ENCODE data around the gene FAF1. TPM values are rescaled to one million over a fixed set of nuclear protein-coding genes. Genes with fewer than 3 reads are reported as not detected.

Gene FAF1
- total RNA-seq (2022; extraction: Qiagen RNA extraction; ENCODE audit: low read depth) = 33.7 to 42.1 TPM (median 34.7 TPM) in 5 replicates

GRCh38 chr1:50959913-50960844 is at the start of gene FAF1:
TSS of gene FAF1 (minus strand) at chr1:50960267. CDS start at chr1:50959811, 456 bp downstream.

DNA sequence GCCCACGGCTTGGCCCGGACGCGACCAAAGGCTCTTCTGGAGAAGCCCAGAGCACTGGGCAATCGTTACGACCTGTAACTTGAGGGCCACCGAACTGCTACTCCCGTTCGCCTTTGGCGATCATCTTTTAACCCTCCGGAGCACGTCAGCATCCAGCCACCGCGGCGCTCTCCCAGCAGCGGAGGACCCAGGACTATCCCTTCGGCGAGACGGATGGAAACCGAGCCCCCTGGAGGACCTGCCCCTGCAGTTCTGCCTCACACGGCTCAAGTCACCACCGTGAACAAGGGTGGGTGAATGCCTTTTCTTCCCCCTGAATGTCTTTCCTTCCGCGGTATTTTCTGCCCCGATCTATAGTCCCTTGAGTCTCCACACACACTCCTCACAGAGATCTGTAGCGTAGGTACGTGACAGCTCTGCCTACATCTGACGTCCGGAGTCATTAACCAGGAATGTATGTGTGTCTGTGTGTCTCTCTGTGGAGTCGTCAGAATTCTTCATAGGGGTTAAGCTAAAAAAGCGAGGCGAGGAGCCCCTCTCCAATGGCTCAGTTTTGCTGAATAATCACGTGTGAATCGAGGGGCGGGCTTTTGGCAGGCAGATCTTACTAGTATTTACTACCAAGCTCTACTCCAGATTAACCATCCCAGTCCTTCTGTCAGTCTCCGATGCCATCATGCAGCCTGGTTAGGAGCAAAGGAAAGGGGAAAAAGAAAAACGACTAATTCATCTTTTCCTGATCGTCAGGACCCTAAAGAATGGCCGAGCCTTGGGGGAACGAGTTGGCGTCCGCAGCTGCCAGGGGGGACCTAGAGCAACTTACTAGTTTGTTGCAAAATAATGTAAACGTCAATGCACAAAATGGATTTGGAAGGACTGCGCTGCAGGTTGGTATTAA is 9.8 kb upstream of the FAF1 start, which contains the start of gene CDKN2C:
Gene CDKN2C, plus strand, starts transcription at position 635 of the 898 bp plus-strand sequence. Its CDS starts 124 bp downstream, at position 759.

DNA sequence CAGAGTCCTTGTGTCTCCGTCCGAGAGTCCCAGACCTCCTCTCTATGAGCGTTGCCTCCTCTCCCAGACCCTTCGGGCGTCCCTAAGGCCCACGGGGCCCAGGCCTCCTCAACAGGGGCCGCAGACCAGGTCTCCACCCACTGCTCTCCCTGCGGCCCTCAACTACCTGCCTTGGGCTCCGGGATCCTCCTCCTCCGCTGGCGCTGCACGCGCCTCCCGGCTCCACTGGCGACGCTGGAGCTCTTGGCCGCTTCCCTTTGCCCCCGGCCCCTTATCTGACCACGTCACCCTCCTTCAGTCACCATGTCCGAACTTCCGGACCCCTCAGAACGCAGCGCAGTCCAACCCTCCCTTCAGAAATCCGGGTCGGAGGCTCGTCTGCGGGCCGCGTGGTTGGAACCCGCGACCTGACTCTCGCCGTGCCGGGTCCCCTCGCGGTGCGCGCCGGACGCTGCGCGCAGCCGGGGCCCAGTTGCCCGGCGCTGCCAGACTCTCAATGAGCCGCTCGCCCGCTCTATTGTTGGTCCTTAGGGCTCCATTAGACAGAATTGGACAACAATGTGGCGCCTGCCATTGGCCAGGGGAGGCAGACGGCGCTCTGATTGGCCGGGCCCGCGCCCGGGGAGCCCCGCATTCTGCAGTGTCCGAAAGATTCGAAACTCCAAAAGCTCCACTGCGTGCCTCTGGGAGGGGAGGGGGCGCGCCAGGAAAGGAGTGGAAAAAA is 537.0 kb downstream of the FAF1 start, which contains the start of gene DMRTA2:
Gene DMRTA2, minus strand, starts transcription at position 498 of the 724 bp plus-strand sequence. CDS start 1,907 bp downstream, outside the sequence.

Other genes starting within 250 kb of the FAF1 start
- 9.3 to 13.1 TPM (median 11.8 TPM) in 5 replicates for gene CDKN2C, start 10.0 kb upstream of the FAF1 start, total RNA-seq (2022; extraction: Qiagen RNA extraction; ENCODE audit: low read depth)
- gene C1orf185, start 142.0 kb upstream of the FAF1 start, total RNA-seq (2022; extraction: Qiagen RNA extraction; ENCODE audit: low read depth) = not detected in 5 replicates

Measured in A549 treated with ZK216348 at 1 μM for 4 hours (cell line).